CD4-positive, alpha-beta T cell treated with Interferon alpha-2 for 1 hour (primary cell): Measurements from ENCODE around the gene LEMD3.

ENCODE experiments used
- DNase-seq, 2 donors: peaks; one replicate each; pipeline ENCODE4 v3.0.0-alpha.2; 2020 to 2022

Gene LEMD3

DNA sequence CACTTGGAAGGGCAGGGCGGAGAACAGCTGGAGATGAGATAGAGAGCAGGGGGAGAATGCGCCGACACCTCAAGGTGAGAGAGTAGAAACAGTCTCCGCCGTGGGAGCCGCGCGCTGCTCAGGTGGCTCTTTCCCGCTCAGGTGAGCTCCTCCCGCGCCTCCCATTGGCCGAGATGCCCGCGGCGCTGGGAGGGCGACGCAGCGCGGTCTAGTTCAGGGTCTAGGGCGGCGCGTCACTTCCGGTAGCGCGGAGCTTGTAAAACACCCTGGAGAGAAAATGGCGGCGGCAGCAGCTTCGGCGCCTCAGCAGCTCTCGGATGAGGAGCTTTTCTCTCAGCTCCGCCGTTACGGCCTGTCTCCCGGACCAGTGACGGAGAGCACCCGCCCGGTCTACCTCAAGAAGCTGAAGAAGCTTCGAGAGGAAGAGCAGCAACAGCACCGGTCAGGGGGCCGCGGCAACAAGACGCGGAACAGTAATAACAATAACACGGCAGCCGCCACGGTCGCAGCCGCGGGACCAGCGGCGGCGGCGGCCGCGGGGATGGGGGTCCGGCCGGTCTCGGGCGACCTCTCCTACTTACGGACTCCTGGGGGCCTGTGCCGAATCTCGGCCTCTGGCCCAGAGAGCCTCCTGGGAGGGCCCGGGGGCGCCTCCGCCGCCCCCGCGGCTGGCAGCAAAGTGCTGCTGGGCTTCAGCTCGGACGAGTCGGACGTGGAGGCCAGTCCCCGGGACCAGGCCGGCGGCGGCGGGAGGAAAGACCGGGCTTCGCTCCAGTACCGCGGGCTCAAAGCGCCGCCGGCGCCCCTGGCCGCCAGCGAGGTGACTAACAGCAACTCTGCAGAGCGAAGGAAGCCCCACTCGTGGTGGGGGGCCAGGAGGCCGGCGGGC is at the start of gene LEMD3:
Gene LEMD3, plus strand, starts transcription at position 264 of the 889 bp plus-strand sequence. Its CDS starts 14 bp downstream, at position 278.
- peak; percentile 94 to 96 for DNase-seq

DNA sequence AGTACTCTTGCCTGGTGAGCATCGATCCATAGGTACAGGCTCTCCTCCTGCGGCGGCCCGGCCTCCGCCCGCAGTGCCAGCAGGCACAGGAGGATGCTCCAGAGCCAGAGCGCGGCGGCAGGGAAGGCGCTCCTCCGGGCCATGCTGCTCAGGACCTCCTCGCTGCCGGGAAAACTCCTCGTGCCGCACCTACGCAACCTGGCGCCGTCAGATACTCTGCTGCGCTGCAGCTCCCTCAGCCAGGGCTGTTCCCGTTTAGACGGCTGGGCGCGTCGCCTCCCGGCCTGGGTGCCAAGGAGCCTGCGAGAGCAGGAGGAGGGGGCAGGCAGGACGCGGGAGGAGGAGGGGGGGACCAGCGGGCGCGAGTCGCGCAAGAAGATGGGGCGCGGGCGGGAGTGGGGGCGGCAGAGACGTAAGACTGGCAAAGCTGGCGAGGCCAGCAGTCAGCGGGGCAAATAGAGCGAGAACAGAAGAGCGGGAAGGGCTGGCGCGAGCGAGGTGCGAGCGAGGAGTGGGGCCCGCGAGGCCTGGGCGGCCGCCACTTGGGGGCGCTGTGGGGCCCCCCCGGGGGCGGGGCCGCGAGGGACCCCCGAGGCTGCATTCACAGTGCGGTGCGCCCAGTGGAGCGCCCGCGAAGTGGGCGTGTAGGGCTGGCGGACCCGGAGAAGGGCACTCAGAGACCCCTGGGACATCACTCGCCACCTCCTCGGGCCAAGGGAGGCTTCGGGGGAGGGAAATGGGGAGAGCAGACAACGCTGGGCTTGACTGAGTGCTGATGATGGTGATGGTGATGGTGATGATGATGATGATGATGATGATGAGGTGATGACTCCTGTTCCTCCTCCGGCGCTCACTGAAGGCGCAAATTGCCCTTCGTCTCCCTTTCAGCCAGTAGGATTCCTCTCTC is 48.1 kb upstream of the LEMD3 start, which contains the start of gene WIF1:
Gene WIF1, minus strand, starts transcription at position 257 of the 907 bp plus-strand sequence. Its CDS starts 114 bp downstream, at position 143.
- DNase-seq, result no peak

DNA sequence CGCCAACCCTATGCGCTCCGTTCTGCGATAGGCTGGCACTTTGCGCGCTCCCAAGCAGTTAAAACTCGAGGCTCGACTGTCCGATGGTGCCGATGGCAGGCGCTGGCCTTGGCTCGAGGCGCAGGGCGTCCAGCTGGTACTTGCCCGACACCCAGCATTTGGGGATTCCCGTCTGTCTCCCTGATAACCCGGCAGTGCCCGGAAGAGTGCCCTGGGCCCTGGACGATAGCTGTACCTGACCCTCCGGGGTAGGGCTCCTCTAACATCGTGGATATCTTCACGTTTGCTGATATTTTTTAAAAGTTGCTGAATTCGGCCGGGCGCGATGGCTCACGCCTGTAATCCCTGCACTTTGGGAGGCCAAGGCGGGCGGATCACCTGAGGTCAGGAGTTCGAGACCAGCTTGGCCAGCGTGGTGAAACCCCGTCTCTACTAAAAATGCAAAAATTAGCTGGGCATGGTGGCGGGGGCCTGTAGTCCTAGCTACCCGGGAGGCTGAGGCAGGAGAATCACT is 47.4 kb upstream of the LEMD3 start:
- no peak for DNase-seq

DNA sequence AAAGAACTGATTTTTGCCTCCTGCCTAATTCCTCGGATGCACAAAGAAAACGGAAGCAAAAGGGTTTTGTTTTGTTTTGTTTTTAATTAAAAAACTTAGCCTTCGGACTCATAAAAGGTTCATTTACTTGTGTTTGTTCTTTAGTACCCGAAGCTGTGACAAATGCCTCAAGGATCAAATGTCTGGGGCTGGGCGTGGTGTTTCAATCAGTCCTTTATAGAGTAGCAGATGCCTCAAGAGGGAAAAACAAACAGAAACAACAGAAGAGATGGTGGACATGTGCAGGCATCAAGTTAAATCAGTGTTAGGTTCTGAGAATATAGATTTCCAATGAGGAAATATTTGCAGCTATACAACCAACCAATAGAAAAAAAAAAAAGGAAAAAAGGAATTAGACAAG is 46.7 kb upstream of the LEMD3 start:
- no peak for DNase-seq

GRCh38 chr12:65123435-65124063 is 45.8 kb upstream of the LEMD3 start:
- DNase-seq, result peak in 1 of 2 donors; percentile 21

GRCh38 chr12:65125247-65125646 is 44.1 kb upstream of the LEMD3 start:
- DNase-seq, result no peak

GRCh38 chr12:65125975-65126374 is 43.4 kb upstream of the LEMD3 start:
- DNase-seq, result no peak

- DNase-seq, result peak in 1 of 2 donors; percentile 9
These were observed 42.9 kb upstream of the LEMD3 start for GRCh38 chr12:65126482-65126881.

- no peak for DNase-seq
These were observed 35.5 kb upstream of the LEMD3 start for GRCh38 chr12:65133879-65134278.

DNA sequence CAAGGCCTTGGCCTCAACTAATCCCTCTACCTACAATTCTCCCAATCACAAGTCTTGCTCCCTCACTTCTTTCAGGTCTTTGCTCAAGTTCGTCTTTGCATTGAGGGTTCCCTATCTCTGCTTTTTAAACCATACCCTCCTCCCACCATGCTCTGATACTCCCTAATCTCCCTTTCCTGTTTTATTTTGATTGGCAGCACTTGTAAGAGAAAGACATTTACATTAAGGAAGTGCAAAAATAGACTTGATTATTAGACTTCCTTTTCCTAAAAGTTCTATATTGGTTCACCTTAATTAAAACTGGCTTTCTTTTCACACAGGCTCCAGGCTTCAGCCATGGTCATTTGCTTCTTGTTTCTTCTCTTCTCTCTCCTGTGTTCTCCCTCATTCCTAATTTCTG is 30.0 kb upstream of the LEMD3 start:
- no peak for DNase-seq

DNA sequence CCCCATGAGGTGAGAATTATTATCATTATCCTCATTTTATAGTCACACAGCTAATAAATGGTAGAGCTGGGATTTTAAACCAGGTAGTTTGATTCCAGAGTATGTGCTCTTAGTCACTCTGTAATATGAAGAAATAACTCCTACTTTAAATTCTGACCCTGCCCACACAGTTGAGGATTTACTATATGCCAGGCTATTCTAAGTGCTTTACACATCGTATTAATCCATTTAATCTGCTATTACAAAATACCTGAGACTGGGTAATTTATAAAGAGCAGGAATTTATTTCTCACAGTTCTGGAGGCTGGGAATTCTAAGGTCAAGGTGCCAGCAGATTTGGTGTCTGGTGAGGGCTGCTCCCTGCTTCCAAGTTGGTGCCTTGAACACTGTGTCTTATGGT is 28.6 kb upstream of the LEMD3 start:
- no peak for DNase-seq

DNA sequence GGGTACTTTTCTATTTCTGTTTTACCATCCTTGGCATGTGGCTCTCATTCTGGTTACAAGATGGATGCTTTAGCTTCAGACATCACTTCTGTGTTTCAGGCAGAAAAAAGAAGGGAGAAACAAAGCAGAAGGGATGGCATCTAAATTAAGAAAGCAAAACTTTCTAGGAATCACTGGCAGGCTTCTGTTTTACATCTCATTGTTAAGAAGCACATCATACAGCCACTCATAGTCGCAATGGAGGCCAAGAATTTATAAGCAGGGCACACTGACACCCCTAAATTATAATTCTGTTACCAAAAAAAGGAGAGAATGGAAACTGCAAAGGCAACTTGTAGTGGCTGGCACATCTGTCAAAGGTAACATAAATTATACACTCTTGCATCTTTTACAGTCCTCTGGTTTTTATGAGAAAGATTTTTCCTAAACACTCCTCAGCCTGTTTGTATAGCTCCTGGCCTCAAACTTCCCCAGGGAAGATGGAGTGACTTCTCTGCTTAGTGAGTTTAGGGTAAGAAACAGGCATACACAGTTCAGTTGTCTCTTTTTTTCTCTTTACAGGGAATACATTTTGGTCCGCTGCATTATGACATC is 22.0 kb upstream of the LEMD3 start:
- no peak for DNase-seq

DNA sequence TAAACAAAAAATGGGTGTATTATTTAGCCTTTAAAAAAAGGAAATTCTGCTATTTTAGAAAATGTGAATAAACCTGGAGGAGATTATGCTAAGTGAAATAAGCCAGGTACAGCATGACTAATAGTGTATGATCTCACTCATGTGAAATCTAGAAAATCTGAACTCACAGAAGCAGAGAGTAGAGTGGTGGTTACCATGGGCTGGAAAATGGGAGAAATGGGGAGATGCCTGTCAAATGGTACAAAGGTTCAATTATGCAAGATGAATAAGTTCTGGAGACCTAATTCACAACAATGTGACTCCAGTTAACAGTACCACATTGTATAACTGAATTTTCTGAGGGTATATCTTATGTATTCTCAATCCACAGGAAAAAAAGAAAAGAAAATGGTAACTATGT is 17.4 kb upstream of the LEMD3 start:
- no peak for DNase-seq

DNA sequence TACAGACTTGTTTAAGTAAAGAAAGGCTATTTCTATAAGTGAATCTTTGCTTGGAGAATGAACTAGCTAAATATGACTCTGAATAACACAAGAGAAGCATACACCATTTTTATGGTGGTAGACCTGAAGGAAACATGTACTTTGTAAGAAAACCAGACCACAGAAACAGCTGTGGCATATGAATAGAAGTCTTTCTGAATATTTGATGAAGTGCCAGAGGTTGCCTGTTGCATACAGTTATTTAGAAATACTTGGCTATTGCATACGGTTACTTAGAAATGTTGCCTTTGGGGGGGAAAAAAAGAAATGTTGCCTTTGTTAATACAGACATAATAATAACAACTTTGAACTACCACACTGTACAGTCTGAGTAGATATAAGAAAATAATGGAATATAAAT is 16.8 kb upstream of the LEMD3 start:
- no peak for DNase-seq

DNA sequence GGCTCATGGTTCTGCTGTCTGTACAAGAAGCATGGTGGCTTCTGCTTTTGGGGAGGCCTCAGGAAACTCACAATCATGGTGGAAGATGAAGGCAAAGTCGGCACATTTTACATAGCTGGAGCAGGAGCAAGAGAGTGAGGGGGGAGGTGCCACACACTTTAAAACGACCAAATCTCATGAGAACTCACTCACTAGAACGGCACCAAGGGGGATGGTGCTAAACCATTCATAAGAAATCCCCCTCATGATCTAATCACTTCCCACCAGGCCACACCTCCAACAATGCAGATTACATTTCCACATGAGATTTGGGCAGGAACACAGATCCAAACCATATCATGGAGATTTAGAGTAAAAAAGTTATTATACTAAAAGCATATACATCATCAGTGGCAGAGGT is 13.6 kb upstream of the LEMD3 start:
- no peak for DNase-seq

- DNase-seq, result peak in 1 of 2 donors; percentile 21
These were observed 13.0 kb upstream of the LEMD3 start for GRCh38 chr12:65156366-65156841.

- no peak for DNase-seq
These were observed 12.3 kb upstream of the LEMD3 start for GRCh38 chr12:65157091-65157490.

GRCh38 chr12:65162609-65163008 is 6.8 kb upstream of the LEMD3 start:
- DNase-seq, result no peak

GRCh38 chr12:65164244-65164643 is 5.1 kb upstream of the LEMD3 start:
- no peak for DNase-seq

DNA sequence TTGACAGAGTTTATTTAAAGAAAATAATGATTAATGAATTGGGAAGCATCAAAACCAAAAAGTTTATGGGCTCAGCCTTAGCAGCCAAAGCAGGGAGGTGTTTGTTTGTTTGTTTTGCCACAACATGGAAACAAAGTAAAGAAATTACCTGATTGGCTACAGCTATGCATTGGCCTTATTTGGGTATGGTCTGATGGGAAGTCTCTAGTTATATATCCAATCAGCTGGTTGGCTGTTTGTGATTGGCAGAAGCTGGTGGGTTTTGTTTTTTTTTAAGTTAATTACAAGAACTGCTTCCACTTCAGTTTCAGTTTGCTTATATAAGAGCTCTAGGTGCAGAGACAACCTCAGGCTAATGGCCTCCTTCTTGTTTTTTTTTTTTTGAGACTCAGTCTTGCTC is 4.6 kb upstream of the LEMD3 start:
- DNase-seq, result no peak

GRCh38 chr12:65168681-65169319 is 583 bp upstream of the LEMD3 start:
- peak in 1 of 2 donors; percentile 49 for DNase-seq
